Measurements from ENCODE around the gene CA5A. TPM values are rescaled to one million over a fixed set of nuclear protein-coding genes. Genes with fewer than 3 reads are reported as not detected.

Gene CA5A
- total RNA-seq, 4 donors from 2014 or later: not detected

- DNase-seq: no peak
- peaks cover 0 to 3% (median 0%) of the 10 kb centered on the region in 3 donors for H3K27me3 ChIP-seq
- no peaks in the 10 kb centered on the region for H3K36me3 ChIP-seq
- H3K27ac ChIP-seq: no peak overlapping the region
- no peaks in the 10 kb centered on the region for H3K4me1 ChIP-seq
- in situ Hi-C loops (cut with MboI; ENCODE audit: low sequenced_read_pairs in 4 of 4): no loop called here
- no peaks in the 10 kb centered on the region for H3K9me3 ChIP-seq
- intact Hi-C loops (cut with DNase I; ENCODE audit: low total_unique reads): no loop called here
- ATAC-seq: no peak
- H3K4me3 ChIP-seq: no peak overlapping the region
- TF ChIP-seq POLR2A (IDR thresholded peaks at IDR 0.05): no peak
- TF ChIP-seq CTCF (IDR thresholded peaks at IDR 0.05 in 4 of 5, conservative IDR thresholded peaks at IDR 0.05 in 1 of 5): no peak
These were observed 4.8 kb downstream of the CA5A start for GRCh38 chr16:87931504-87931903.

- Histone ChIP-seq H3K27ac (no peak overlapping the region), H3K27me3 (peaks cover 0 to 3% (median 0%) of the 10 kb centered on the region in 3 donors), H3K4me3 (no peak overlapping the region), H3K36me3 (no peaks in the 10 kb centered on the region), H3K9me3 (no peaks in the 10 kb centered on the region), H3K4me1 (no peaks in the 10 kb centered on the region)
- no peak for ATAC-seq
- in situ Hi-C loops (cut with MboI; ENCODE audit: low sequenced_read_pairs in 4 of 4) (no loop called here), intact Hi-C loops (cut with DNase I; ENCODE audit: low total_unique reads) (no loop called here)
- no peak for DNase-seq
- TF ChIP-seq POLR2A (IDR thresholded peaks at IDR 0.05) (no peak), CTCF (IDR thresholded peaks at IDR 0.05 in 4 of 5, conservative IDR thresholded peaks at IDR 0.05 in 1 of 5) (no peak)
These were observed 5.9 kb downstream of the CA5A start for GRCh38 chr16:87930456-87930855.

GRCh38 chr16:87929986-87930385 is 6.3 kb downstream of the CA5A start:
- TF ChIP-seq CTCF (IDR thresholded peaks at IDR 0.05 in 4 of 5, conservative IDR thresholded peaks at IDR 0.05 in 1 of 5): no peak
- no peak for TF ChIP-seq POLR2A (IDR thresholded peaks at IDR 0.05)
- Histone ChIP-seq H3K27ac (no peak overlapping the region), H3K27me3 (peaks cover 0 to 3% (median 0%) of the 10 kb centered on the region in 3 donors), H3K36me3 (no peaks in the 10 kb centered on the region), H3K4me3 (no peak overlapping the region), H3K4me1 (no peaks in the 10 kb centered on the region), H3K9me3 (no peaks in the 10 kb centered on the region)
- ATAC-seq (no peak), DNase-seq (no peak)
- in situ Hi-C loops (cut with MboI; ENCODE audit: low sequenced_read_pairs in 4 of 4): no loop called here
- intact Hi-C loops (cut with DNase I; ENCODE audit: low total_unique reads): no loop called here

- intact Hi-C loops (cut with DNase I; ENCODE audit: low total_unique reads): no loop called here
- DNase-seq: no peak
- TF ChIP-seq CTCF (IDR thresholded peaks at IDR 0.05 in 4 of 5, conservative IDR thresholded peaks at IDR 0.05 in 1 of 5) (no peak), POLR2A (IDR thresholded peaks at IDR 0.05) (no peak)
- no peaks in the 10 kb centered on the region for H3K9me3 ChIP-seq
- ATAC-seq: no peak
- H3K4me1 ChIP-seq: no peaks in the 10 kb centered on the region
- H3K4me3 ChIP-seq: no peak overlapping the region
- H3K27me3 ChIP-seq: peaks cover 0 to 3% (median 0%) of the 10 kb centered on the region in 3 donors
- H3K27ac ChIP-seq: no peak overlapping the region
- H3K36me3 ChIP-seq: no peaks in the 10 kb centered on the region
- in situ Hi-C loops (cut with MboI; ENCODE audit: low sequenced_read_pairs in 4 of 4): no loop called here
These were observed 9.2 kb downstream of the CA5A start for GRCh38 chr16:87927195-87927562.

All from gastrocnemius medialis (tissue), 4 donors.